IMR-90 (cell line): Measurements from ENCODE around the gene INO80D. TPM values are rescaled to one million over a fixed set of nuclear protein-coding genes. Genes with fewer than 3 reads are reported as not detected.

Experiments
- ATAC-seq: fragments of 200-7000 bp; cut with Tn5 transposase; 2 replicates; pipeline ENCODE4 v1.9.1; 2020; ENCODE audit warnings: low read depth, mild to moderate bottlenecking, moderate library complexity
- BruUV-seq: library from RNA; stranded (reverse); fragments of 400-500 nt; replicated peaks from 2 replicates; lab custom pipeline; 2021; lab: Mats Ljungman, UMichigan
- CTCF ChIA-PET: fragments of 300-600 bp; formaldehyde crosslinking; extraction: SDS; loops from one replicate; lab custom pipeline; 2021; ENCODE audit warnings: antibody characterized with exemption; lab: Yijun Ruan, JAX
- POLR2A ChIA-PET: fragments of 300-600 bp; sonication (Branson Sonifier 250); formaldehyde crosslinking; loops from one replicate; lab custom pipeline; 2022; ENCODE audit warnings: antibody characterized with exemption; ENCODE audit not compliant: unreplicated experiment; lab: Charles Lee
- DNase-seq: peaks from one replicate; pipeline ENCODE4 v3.0.0; 2013
- H2AFZ ChIP-seq: replicated peaks from 2 replicates; pipeline ENCODE3; 2013; ENCODE audit warnings: low read length, mild to moderate bottlenecking; ENCODE audit not compliant: poor library complexity
- H2AK5ac ChIP-seq: 2 replicates; pipeline ENCODE4 v1.6.1; 2013; ENCODE audit warnings: low read depth, low read length, inconsistent platforms
- H2AK9ac ChIP-seq: replicated peaks from 2 replicates; pipeline ENCODE3; 2013; ENCODE audit warnings: mild to moderate bottlenecking, low read depth, low read length, moderate library complexity; ENCODE audit not compliant: poor library complexity
- H2BK120ac ChIP-seq: 2 replicates; pipeline ENCODE4 v1.6.1; 2013; ENCODE audit warnings: low read depth, low read length, inconsistent platforms
- H2BK15ac ChIP-seq: 3 replicates; pipeline ENCODE4 v1.6.1; 2013; ENCODE audit warnings: low read depth, low read length, inconsistent platforms
- H2BK20ac ChIP-seq: 2 replicates; pipeline ENCODE4 v1.6.1; 2013; ENCODE audit warnings: low read depth, mild to moderate bottlenecking, inconsistent platforms, low read length, moderate library complexity
- H2BK5ac ChIP-seq: 2 replicates; pipeline ENCODE4 v1.6.1; 2013; ENCODE audit warnings: mild to moderate bottlenecking, low read depth, low read length, inconsistent platforms; ENCODE audit not compliant: poor library complexity, severe bottlenecking
- H3K14ac ChIP-seq: replicated peaks from 2 replicates; pipeline ENCODE4 v1.6.1; 2013; ENCODE audit warnings: low read depth, low read length, inconsistent platforms
- H3K18ac ChIP-seq: 2 replicates; pipeline ENCODE4 v1.6.1; 2013; ENCODE audit warnings: low read depth, low read length, control low read depth
- H3K23ac ChIP-seq: 2 replicates; pipeline ENCODE4 v1.6.1; 2013; ENCODE audit warnings: low read depth, low read length, inconsistent platforms
- H3K27ac ChIP-seq: 2 replicates; pipeline ENCODE4 v1.5.1; 2013; ENCODE audit warnings: mild to moderate bottlenecking, control low read depth, low read length; ENCODE audit not compliant: insufficient read depth
- H3K27me3 ChIP-seq: 2 replicates; pipeline ENCODE4 v1.6.1; 2013; ENCODE audit warnings: low read length; ENCODE audit not compliant: control insufficient read depth, insufficient read depth
- H3K36me3 ChIP-seq: 2 replicates; pipeline ENCODE4 v1.6.1; 2013; ENCODE audit warnings: low read length, mixed read lengths; ENCODE audit not compliant: control insufficient read depth, insufficient read depth
- H3K4ac ChIP-seq: 2 replicates; pipeline ENCODE4 v1.6.1; 2013; ENCODE audit warnings: low read depth, low read length, inconsistent platforms
- H3K4me1 ChIP-seq: 2 replicates; pipeline ENCODE4 v1.6.1; 2013; ENCODE audit warnings: low read length, mixed read lengths; ENCODE audit not compliant: control insufficient read depth, insufficient read depth
- H3K4me2 ChIP-seq: 2 replicates; pipeline ENCODE4 v1.6.1; 2013; ENCODE audit warnings: low read depth, mild to moderate bottlenecking, control low read depth, low read length, moderate library complexity
- H3K4me3 ChIP-seq: 2 replicates; pipeline ENCODE4 v1.5.1; 2013; ENCODE audit warnings: low read depth, mild to moderate bottlenecking, control low read depth, low read length, moderate library complexity; ENCODE audit not compliant: insufficient read depth
- H3K56ac ChIP-seq: 2 replicates; pipeline ENCODE4 v1.6.1; 2013; ENCODE audit warnings: low read length, inconsistent platforms; ENCODE audit not compliant: insufficient read depth; ENCODE audit errors: extremely low read depth
- H3K79me1 ChIP-seq, 2 experiments: 2 replicates each; pipeline ENCODE4 v1.6.1; 2013; ENCODE audit warnings: low read length in 2 of 2, inconsistent platforms in 1 of 2, low read depth in 1 of 2
- H3K9ac ChIP-seq: 2 replicates; pipeline ENCODE4 v1.6.1; 2013; ENCODE audit warnings: low read depth, low read length, control low read depth
- H3K9me1 ChIP-seq: 2 replicates; pipeline ENCODE4 v1.6.1; 2013; ENCODE audit warnings: low read length, inconsistent platforms; ENCODE audit not compliant: insufficient read depth
- H3K9me3 ChIP-seq: 2 replicates; pipeline ENCODE4 v1.6.1; 2013; ENCODE audit warnings: low read length; ENCODE audit not compliant: control insufficient read depth, insufficient read depth
- H4K20me1 ChIP-seq: 2 replicates; pipeline ENCODE4 v1.6.1; 2013; ENCODE audit warnings: low read length, inconsistent platforms; ENCODE audit not compliant: insufficient read depth
- H4K5ac ChIP-seq: 2 replicates; pipeline ENCODE4 v1.6.1; 2013; ENCODE audit warnings: mild to moderate bottlenecking, low read depth, low read length, control low read depth
- H4K8ac ChIP-seq, 2 experiments: 2 replicates each; pipeline ENCODE4 v1.6.1; 2013; ENCODE audit warnings: low read depth in 2 of 2, low read length in 2 of 2, control low read depth in 1 of 2, inconsistent platforms in 1 of 2
- H4K91ac ChIP-seq: 2 replicates; pipeline ENCODE4 v1.6.1; 2013; ENCODE audit warnings: low read depth, low read length, inconsistent platforms; ENCODE audit not compliant: insufficient read depth
- BHLHE40 ChIP-seq: fragments of 150-350 bp; IDR thresholded peaks from 2 replicates; pipeline ENCODE4 v1.6.1; 2016; ENCODE audit warnings: mild to moderate bottlenecking, low read depth, low read length
- CEBPB ChIP-seq: IDR thresholded peaks from 2 replicates; pipeline ENCODE4 v1.6.1; 2012; ENCODE audit warnings: low read depth, low read length, improper control_type of control experiment
- CHD1 ChIP-seq: IDR thresholded peaks from 2 replicates; pipeline ENCODE4 v1.6.1; 2012; ENCODE audit warnings: low read depth, low read length, improper control_type of control experiment
- ELK1 ChIP-seq: fragments of 150-350 bp; IDR thresholded peaks from 2 replicates; pipeline ENCODE4 v1.6.1; 2016; ENCODE audit warnings: low read depth, mild to moderate bottlenecking, low read length, moderate library complexity, borderline replicate concordance
- FOS ChIP-seq: fragments of 150-350 bp; IDR thresholded peaks from 2 replicates; pipeline ENCODE4 v1.6.1; 2016; ENCODE audit warnings: low read depth, low read length
- MAFK ChIP-seq: IDR thresholded peaks from 2 replicates; pipeline ENCODE4 v1.6.1; 2012; ENCODE audit warnings: low read depth, low read length, improper control_type of control experiment
- NFE2L2 ChIP-seq: fragments of 150-350 bp; IDR thresholded peaks from 2 replicates; pipeline ENCODE4 v1.6.1; 2016; ENCODE audit warnings: low read depth, mild to moderate bottlenecking, low read length
- POLR2A ChIP-seq: IDR thresholded peaks from 2 replicates; pipeline ENCODE4 v1.6.1; 2012; ENCODE audit warnings: mild to moderate bottlenecking, low read depth, low read length
- RAD21 ChIP-seq: IDR thresholded peaks from 2 replicates; pipeline ENCODE4 v1.6.1; 2012; ENCODE audit warnings: low read length, improper control_type of control experiment
- RCOR1 ChIP-seq: IDR thresholded peaks from 2 replicates; pipeline ENCODE4 v1.6.1; 2012; ENCODE audit warnings: mild to moderate bottlenecking, low read length, improper control_type of control experiment; ENCODE audit not compliant: insufficient replicate concordance
- SMC3 ChIP-seq: fragments of 150-350 bp; IDR thresholded peaks from 2 replicates; pipeline ENCODE4 v1.6.1; 2016; ENCODE audit warnings: low read depth, mild to moderate bottlenecking, antibody characterized with exemption, low read length, moderate library complexity
- WGBS, 2 experiments: methylation state at CpG; one replicate each; pipeline versions ENCODE4 v1.1.5 to v1.1.7; 2013; ENCODE audit warnings: missing lambda C conversion rate in 2 of 2; ENCODE audit not compliant: insufficient read length in 1 of 2; ENCODE audit errors: extremely low coverage in 2 of 2; 5-methylcytosine and 5-hydroxymethylcytosine counted together
- dilution Hi-C: fragments of 300-500 bp; cut with HindIII; formaldehyde crosslinking; loops from one replicate; pipeline ENCODE4 v1.14.3; 2018; ENCODE audit warnings: low sequenced_read_pairs; ENCODE audit not compliant: unreplicated experiment
- in situ Hi-C: fragments of 300-500 bp; cut with MboI; formaldehyde crosslinking; loops from 3 replicates; pipeline ENCODE4 v1.14.3; 2019; ENCODE audit warnings: low sequenced_read_pairs, inconsistent platforms, mixed read lengths
- intact Hi-C: fragments of 100-400 bp; cut with micrococcal nuclease; formaldehyde crosslinking; loops from 2 replicates; pipeline ENCODE4 v1.10.0; 2022
- polyA plus RNA-seq, 3 experiments: library from polyadenylated mRNA; depleted of rRNA; stranded (reverse); fragments of >200 nt; gene quantifications; 2 replicates each; pipeline ENCODE4 v1.2.3, GENCODE V29; 2012; ENCODE audit warnings: low replicate concordance in 1 of 3
- total RNA-seq: library from RNA; depleted of rRNA; stranded (reverse); fragments of >200 nt; gene quantifications from 2 replicates; pipeline ENCODE4 v1.2.3, GENCODE V29; 2012

INO80D gene
- total and polyA plus RNA-seq, 2 of the 4 experiments (the other 2 are of a cell fraction), result 0.79 to 4.5 TPM

GRCh38 chr2:206086716-206087350 is 859 bp upstream of the INO80D start:
- H3K4me2 ChIP-seq, result peak overlapping the region; percentile 99

More at GRCh38 chr2:206086716-206087350, 859 bp upstream of the INO80D start:
- Histone ChIP-seq H3K23ac (peak overlapping the region; percentile 81; the same call in 1 of the 2 replicates), H2AK5ac (no peak overlapping the region), H3K56ac (peak overlapping the region; percentile 76), H3K4me1 (peaks cover 4% of the 10 kb centered on the region), H3K18ac (peak overlapping the region; percentile 57; the same call in 1 of the 2 replicates), H2AFZ (no peak overlapping the region), H2AK9ac (no peak overlapping the region), H3K79me1 (peaks cover 11 to 32% of the 10 kb centered on the region in 2 experiments; a peak in 3 of 4 replicates), H3K14ac (peak overlapping the region; percentile 87), H3K4me3 (peak overlapping the region; percentile 60), H2BK20ac (no peak overlapping the region), H3K9me3 (no peaks in the 10 kb centered on the region), H3K27ac (peak overlapping the region; percentile 20; the same call in 1 of the 2 replicates), H3K9ac (peak overlapping the region; percentile 92; the same call in 1 of the 2 replicates), H4K8ac (peak overlapping the region in 1 of 2 experiments; percentile 30; a peak in 1 of 4 replicates), H3K36me3 (no peaks in the 10 kb centered on the region; the same call in 1 of the 2 replicates), H2BK5ac (peak overlapping the region; percentile 78), H2BK15ac (no peak overlapping the region), H4K91ac (no peak overlapping the region; the same call in 1 of the 2 replicates), H3K4ac (peak overlapping the region; percentile 33; the same call in 1 of the 2 replicates), H4K5ac (peak overlapping the region; percentile 61; the same call in 1 of the 2 replicates), H4K20me1 (no peaks in the 10 kb centered on the region), H2BK120ac (no peak overlapping the region; the same call in 1 of the 2 replicates), H3K9me1 (no peaks in the 10 kb centered on the region), H3K27me3 (no peaks in the 10 kb centered on the region)
- WGBS, 2 experiments, result 0% methylated on average over 1 of the region's 4 CpGs; no CpG with 5 or more reads in 1 of the 2 experiments
- dilution Hi-C loops (no loop called here), in situ Hi-C loops (no loop called here), intact Hi-C loops (loop anchor here (1.0 kb wide), 1 partner anchor 72 kb away; the partner anchor contains the start of genes EEF1B2 and NDUFS1)
- ATAC-seq (no peak), DNase-seq (no peak)
- ChIA-PET CTCF (interaction anchor here (1.3 kb wide), 1 partner anchor 11 kb away, joined by 6 read pairs; no protein-coding TSS in a partner anchor), POLR2A (interaction anchor here (0.5 kb wide), 1 partner anchor 46 kb away, joined by 3 read pairs; no protein-coding TSS in a partner anchor)
- BruUV-seq, result no TSS peak
- TF ChIP-seq FOS (no peak), SMC3 (no peak), NFE2L2 (no peak), RAD21 (no peak), CEBPB (no peak), RCOR1 (no peak), CHD1 (no peak), ELK1 (no peak), POLR2A (no peak), BHLHE40 (no peak), MAFK (no peak)
